Measurements from ENCODE around the gene ENDOV. TPM values are rescaled to one million over a fixed set of nuclear protein-coding genes. Genes with fewer than 3 reads are reported as not detected.

The ENDOV gene
- total RNA-seq, 1 donor from 2014 or later = 22.8 TPM

DNA sequence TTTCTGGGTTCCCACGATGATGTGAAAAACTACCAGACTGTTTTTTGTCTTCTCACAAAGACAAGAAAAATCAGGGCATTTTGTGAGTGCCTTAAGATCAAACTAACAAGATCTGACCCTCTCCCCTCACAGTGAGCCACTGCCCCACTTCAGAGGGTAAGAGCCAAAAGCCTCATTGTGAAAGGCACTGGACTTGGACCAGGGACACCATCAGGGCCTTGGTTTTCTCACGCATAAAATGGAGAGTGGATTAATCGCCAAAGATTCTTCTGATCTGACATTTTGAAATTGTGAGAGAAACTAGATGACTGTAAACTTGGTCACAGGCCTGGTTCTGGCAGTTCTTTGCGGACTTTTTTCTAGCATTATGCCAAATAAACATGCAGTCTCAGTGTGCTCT lies 21.0 kb upstream of the ENDOV start:
- TF ChIP-seq, protein P1, sequence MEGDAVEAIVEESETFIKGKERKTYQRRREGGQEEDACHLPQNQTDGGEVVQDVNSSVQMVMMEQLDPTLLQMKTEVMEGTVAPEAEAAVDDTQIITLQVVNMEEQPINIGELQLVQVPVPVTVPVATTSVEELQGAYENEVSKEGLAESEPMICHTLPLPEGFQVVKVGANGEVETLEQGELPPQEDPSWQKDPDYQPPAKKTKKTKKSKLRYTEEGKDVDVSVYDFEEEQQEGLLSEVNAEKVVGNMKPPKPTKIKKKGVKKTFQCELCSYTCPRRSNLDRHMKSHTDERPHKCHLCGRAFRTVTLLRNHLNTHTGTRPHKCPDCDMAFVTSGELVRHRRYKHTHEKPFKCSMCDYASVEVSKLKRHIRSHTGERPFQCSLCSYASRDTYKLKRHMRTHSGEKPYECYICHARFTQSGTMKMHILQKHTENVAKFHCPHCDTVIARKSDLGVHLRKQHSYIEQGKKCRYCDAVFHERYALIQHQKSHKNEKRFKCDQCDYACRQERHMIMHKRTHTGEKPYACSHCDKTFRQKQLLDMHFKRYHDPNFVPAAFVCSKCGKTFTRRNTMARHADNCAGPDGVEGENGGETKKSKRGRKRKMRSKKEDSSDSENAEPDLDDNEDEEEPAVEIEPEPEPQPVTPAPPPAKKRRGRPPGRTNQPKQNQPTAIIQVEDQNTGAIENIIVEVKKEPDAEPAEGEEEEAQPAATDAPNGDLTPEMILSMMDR (IDR thresholded peaks at IDR 0.05) = no peak
- no peaks in the 10 kb centered on the region for H3K9me3 Mint-ChIP-seq (ENCODE audit: low read depth)
- H3K4me1 Mint-ChIP-seq (ENCODE audit: low read depth) = peaks cover 19% of the 10 kb centered on the region
- no peaks in the 10 kb centered on the region for H3K27me3 Mint-ChIP-seq (ENCODE audit: low read depth)
- DNase-seq (ENCODE audit: low spot score) = no peak
- H3K27ac Mint-ChIP-seq (ENCODE audit: unreplicated experiment) = no peak overlapping the region
- H3K4me3 Mint-ChIP-seq (ENCODE audit: unreplicated experiment) = no peak overlapping the region
- peaks cover 24% of the 10 kb centered on the region for H3K36me3 Mint-ChIP-seq (ENCODE audit: low read depth)

- Mint-ChIP-seq H3K27me3 (ENCODE audit: low read depth) (no peaks in the 10 kb centered on the region), H3K4me3 (ENCODE audit: unreplicated experiment) (no peak overlapping the region), H3K9me3 (ENCODE audit: low read depth) (no peaks in the 10 kb centered on the region), H3K27ac (ENCODE audit: unreplicated experiment) (no peak overlapping the region), H3K4me1 (ENCODE audit: low read depth) (peaks cover 12% of the 10 kb centered on the region), H3K36me3 (ENCODE audit: low read depth) (peaks cover 24% of the 10 kb centered on the region)
- TF ChIP-seq, protein P1 (IDR thresholded peaks at IDR 0.05) = no peak
- DNase-seq (ENCODE audit: low spot score) = no peak
Measured at GRCh38 chr17:80394629-80395216, 20.2 kb upstream of the ENDOV start.

DNA sequence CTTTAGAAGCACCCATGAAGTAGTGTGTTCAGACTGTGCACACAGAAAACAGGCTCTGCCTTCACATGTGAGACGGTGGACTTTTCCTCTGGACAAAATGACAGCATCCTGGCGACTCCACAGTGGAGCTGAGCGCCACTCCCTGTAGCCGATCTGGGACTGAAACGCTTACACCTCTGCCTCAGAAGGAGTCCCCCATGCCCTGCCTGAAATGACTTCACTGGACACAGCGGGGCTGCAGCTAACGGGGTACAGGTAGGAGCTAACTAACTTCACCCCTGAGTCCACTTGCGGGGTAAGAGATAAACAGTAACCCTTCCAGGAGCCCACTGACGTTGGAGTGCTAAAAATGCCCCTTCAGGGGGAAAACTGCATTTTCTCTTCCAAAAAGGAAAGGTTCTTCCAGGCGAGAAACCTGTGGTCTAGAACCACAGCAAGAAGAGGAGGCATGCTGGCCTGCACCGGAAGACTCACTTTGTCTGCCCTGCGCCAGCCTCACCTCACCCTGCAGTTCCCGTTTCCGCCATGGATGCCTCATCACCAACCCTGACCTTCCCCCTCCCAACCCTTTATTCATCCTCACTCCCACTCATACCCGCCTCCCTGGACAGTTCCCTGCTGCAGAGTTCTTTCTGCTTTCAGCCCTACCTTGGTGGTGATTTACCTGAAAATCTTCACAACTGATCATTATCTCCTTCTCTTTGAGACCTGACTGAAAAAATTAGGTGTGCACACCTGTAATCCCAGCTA lies 19.4 kb upstream of the ENDOV start:
- no peak overlapping the region for H3K27ac Mint-ChIP-seq (ENCODE audit: unreplicated experiment)
- H3K36me3 Mint-ChIP-seq (ENCODE audit: low read depth) = peaks cover 26% of the 10 kb centered on the region
- H3K4me3 Mint-ChIP-seq (ENCODE audit: unreplicated experiment) = no peak overlapping the region
- H3K9me3 Mint-ChIP-seq (ENCODE audit: low read depth) = no peaks in the 10 kb centered on the region
- H3K4me1 Mint-ChIP-seq (ENCODE audit: low read depth) = peaks cover 4% of the 10 kb centered on the region
- no peak for DNase-seq (ENCODE audit: low spot score)
- H3K27me3 Mint-ChIP-seq (ENCODE audit: low read depth) = no peaks in the 10 kb centered on the region
- TF ChIP-seq, protein P1 (IDR thresholded peaks at IDR 0.05) = no peak

- no peak overlapping the region for H3K4me3 Mint-ChIP-seq (ENCODE audit: unreplicated experiment)
- H3K36me3 Mint-ChIP-seq (ENCODE audit: low read depth) = peaks cover 25% of the 10 kb centered on the region
- no peak for DNase-seq (ENCODE audit: low spot score)
- H3K4me1 Mint-ChIP-seq (ENCODE audit: low read depth) = peaks cover 2% of the 10 kb centered on the region
- H3K27ac Mint-ChIP-seq (ENCODE audit: unreplicated experiment) = no peak overlapping the region
- H3K27me3 Mint-ChIP-seq (ENCODE audit: low read depth) = no peaks in the 10 kb centered on the region
- TF ChIP-seq, protein P1 (IDR thresholded peaks at IDR 0.05) = no peak
- no peaks in the 10 kb centered on the region for H3K9me3 Mint-ChIP-seq (ENCODE audit: low read depth)
Measured at GRCh38 chr17:80396157-80397033, 18.6 kb upstream of the ENDOV start.

DNA sequence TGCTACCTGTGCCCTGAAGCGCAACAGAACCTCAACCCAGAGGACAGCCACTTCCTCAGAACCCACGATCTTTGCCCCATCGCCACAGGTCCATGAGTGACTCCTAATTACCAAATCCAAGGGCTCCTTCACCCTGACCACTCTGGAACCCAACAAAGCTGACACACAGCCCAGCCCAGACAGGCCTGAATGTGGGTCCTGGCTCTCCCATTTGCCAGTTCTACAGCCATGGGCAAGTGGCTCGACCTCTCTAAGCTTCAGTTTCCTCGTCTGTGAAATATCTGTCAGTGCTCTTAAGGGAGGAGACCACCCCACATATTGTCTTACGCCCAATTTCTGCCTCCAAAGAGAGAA lies 18.0 kb upstream of the ENDOV start:
- H3K27me3 Mint-ChIP-seq (ENCODE audit: low read depth) = no peaks in the 10 kb centered on the region

More for the DNA sequence above, 18.0 kb upstream of the ENDOV start:
- no peak overlapping the region for H3K27ac Mint-ChIP-seq (ENCODE audit: unreplicated experiment)
- peaks cover 21% of the 10 kb centered on the region for H3K36me3 Mint-ChIP-seq (ENCODE audit: low read depth)
- H3K9me3 Mint-ChIP-seq (ENCODE audit: low read depth) = no peaks in the 10 kb centered on the region
- TF ChIP-seq, protein P1 (IDR thresholded peaks at IDR 0.05) = no peak
- no peak for DNase-seq (ENCODE audit: low spot score)
- no peaks in the 10 kb centered on the region for H3K4me1 Mint-ChIP-seq (ENCODE audit: low read depth)
- H3K4me3 Mint-ChIP-seq (ENCODE audit: unreplicated experiment) = no peak overlapping the region
